ENCODE data around the gene ANKMY1. TPM values are rescaled to one million over a fixed set of nuclear protein-coding genes. Genes with fewer than 3 reads are reported as not detected.

ANKMY1 gene
- polyA plus RNA-seq, 3 donors: 2.1 to 22.9 (median 2.9) TPM

DNA sequence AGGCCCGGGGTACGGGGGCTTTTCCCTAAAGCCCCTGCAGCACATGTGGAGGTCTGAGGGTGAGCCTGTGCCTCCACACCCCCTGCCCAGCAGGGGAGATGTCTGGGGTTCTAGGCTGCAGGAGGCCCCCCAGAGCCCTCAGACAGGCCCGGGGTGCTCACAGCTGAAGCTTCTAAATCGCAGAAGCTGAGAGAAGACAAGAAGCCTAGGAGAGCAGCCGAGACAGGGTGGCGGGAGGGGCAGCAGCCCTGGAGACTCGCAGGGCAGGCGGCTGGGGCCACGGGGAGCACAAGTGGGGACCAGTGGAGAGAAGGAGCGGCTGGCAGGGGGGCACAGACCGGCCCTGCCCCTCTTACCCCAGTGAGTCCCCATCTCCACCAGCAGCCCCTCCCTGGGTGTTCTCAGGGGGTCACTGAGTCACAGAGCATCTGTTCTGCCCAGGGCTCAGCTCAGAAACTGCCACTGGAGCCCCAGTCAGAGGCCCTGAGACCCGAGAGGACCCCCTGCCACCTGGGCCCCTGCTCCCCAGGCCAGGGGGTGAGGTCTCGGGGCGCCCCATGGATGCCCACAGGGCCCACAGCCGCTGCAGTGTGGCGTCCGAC, 96.2 kb downstream of the ANKMY1 start:
- no peaks in the 10 kb centered on the region for H4K20me1 ChIP-seq (ENCODE audit: insufficient read depth, low read length)
- 92% methylated on average over 13 of the region's 17 CpGs for WGBS (ENCODE audit: insufficient coverage)
- no peak overlapping the region for H3K4me3 Mint-ChIP-seq
- H3K27me3 Mint-ChIP-seq (ENCODE audit: low read depth in 3 of 3): peaks cover 10 to 22% (median 14%) of the 10 kb centered on the region in 3 donors
- no peaks in the 10 kb centered on the region for H3K9me3 ChIP-seq (replicated peaks in 1 of 2; ENCODE audit: control insufficient read depth in 1 of 2, insufficient read depth in 1 of 2, low read length in 2 of 2)
- H3K4me1 ChIP-seq (ENCODE audit: control insufficient read depth in 1 of 2, insufficient read depth in 2 of 2, low read length in 2 of 2): no peaks in the 10 kb centered on the region
- H2AFZ ChIP-seq (ENCODE audit: insufficient read depth, low read depth, low read length, poor library complexity, severe bottlenecking): no peak overlapping the region
- H3K4me3 ChIP-seq (replicated peaks in 1 of 3; ENCODE audit: low read depth in 2 of 3, low read length in 3 of 3): no peak overlapping the region
- H3K27me3 ChIP-seq (ENCODE audit: control insufficient read depth in 2 of 2, insufficient read depth in 2 of 2, low read length in 2 of 2): peaks cover 0 to 12% of the 10 kb centered on the region in 2 donors
- intact Hi-C loops (cut with micrococcal nuclease): no loop called here
- no peak overlapping the region for H3K9ac ChIP-seq (ENCODE audit: insufficient read depth, low read length, poor library complexity, severe bottlenecking)
- no peak overlapping the region for H3K27ac Mint-ChIP-seq
- no peaks in the 10 kb centered on the region for H3K9me3 Mint-ChIP-seq
- H3K36me3 ChIP-seq (replicated peaks in 1 of 2; ENCODE audit: control insufficient read depth in 1 of 2, insufficient read depth in 2 of 2, low read length in 2 of 2): no peaks in the 10 kb centered on the region
- no peaks in the 10 kb centered on the region for H3K36me3 Mint-ChIP-seq
- no peaks in the 10 kb centered on the region for H3K4me1 Mint-ChIP-seq
- H3K4me2 ChIP-seq (replicated peaks; ENCODE audit: extremely low read depth, low read length, poor library complexity, severe bottlenecking): no peak overlapping the region
- H3K79me2 ChIP-seq (ENCODE audit: insufficient read depth, low read length): no peaks in the 10 kb centered on the region
- no peak overlapping the region for H3K27ac ChIP-seq (ENCODE audit: low read depth in 1 of 2, low read length in 2 of 2)
- no peak for TF ChIP-seq CTCF (IDR thresholded peaks at IDR 0.05)
- no peak for DNase-seq

GRCh38 chr2:240460781-240461431, 96.9 kb downstream of the ANKMY1 start:
- DNase-seq: no peak
- Histone ChIP-seq H4K20me1 (ENCODE audit: insufficient read depth, low read length) (no peaks in the 10 kb centered on the region), H3K4me3 (replicated peaks in 1 of 3; ENCODE audit: low read depth in 2 of 3, low read length in 3 of 3) (no peak overlapping the region), H3K79me2 (ENCODE audit: insufficient read depth, low read length) (no peaks in the 10 kb centered on the region), H3K9me3 (replicated peaks in 1 of 2; ENCODE audit: control insufficient read depth in 1 of 2, insufficient read depth in 1 of 2, low read length in 2 of 2) (no peaks in the 10 kb centered on the region), H3K27me3 (ENCODE audit: control insufficient read depth in 2 of 2, insufficient read depth in 2 of 2, low read length in 2 of 2) (peaks cover 3 to 18% of the 10 kb centered on the region in 2 donors), H3K4me2 (replicated peaks; ENCODE audit: extremely low read depth, low read length, poor library complexity, severe bottlenecking) (no peak overlapping the region), H3K4me1 (ENCODE audit: control insufficient read depth in 1 of 2, insufficient read depth in 2 of 2, low read length in 2 of 2) (no peaks in the 10 kb centered on the region), H3K9ac (ENCODE audit: insufficient read depth, low read length, poor library complexity, severe bottlenecking) (no peak overlapping the region), H3K27ac (ENCODE audit: low read depth in 1 of 2, low read length in 2 of 2) (no peak overlapping the region), H2AFZ (ENCODE audit: insufficient read depth, low read depth, low read length, poor library complexity, severe bottlenecking) (no peak overlapping the region), H3K36me3 (replicated peaks in 1 of 2; ENCODE audit: control insufficient read depth in 1 of 2, insufficient read depth in 2 of 2, low read length in 2 of 2) (no peaks in the 10 kb centered on the region)
- no peak for TF ChIP-seq CTCF (IDR thresholded peaks at IDR 0.05)
- 98% methylated on average over 14 of the region's 16 CpGs for WGBS (ENCODE audit: insufficient coverage)
- H3K4me1 Mint-ChIP-seq: no peaks in the 10 kb centered on the region
- H3K36me3 Mint-ChIP-seq: no peaks in the 10 kb centered on the region
- peaks cover 16 to 29% (median 20%) of the 10 kb centered on the region in 3 donors for H3K27me3 Mint-ChIP-seq (ENCODE audit: low read depth in 3 of 3)
- no peaks in the 10 kb centered on the region for H3K9me3 Mint-ChIP-seq
- intact Hi-C loops (cut with micrococcal nuclease): no loop called here
- no peak overlapping the region for H3K4me3 Mint-ChIP-seq
- no peak overlapping the region for H3K27ac Mint-ChIP-seq

All from CD14-positive monocyte (primary cell).